ENCODE measurements around the gene MTMR12.

MTMR12 gene, protein sequence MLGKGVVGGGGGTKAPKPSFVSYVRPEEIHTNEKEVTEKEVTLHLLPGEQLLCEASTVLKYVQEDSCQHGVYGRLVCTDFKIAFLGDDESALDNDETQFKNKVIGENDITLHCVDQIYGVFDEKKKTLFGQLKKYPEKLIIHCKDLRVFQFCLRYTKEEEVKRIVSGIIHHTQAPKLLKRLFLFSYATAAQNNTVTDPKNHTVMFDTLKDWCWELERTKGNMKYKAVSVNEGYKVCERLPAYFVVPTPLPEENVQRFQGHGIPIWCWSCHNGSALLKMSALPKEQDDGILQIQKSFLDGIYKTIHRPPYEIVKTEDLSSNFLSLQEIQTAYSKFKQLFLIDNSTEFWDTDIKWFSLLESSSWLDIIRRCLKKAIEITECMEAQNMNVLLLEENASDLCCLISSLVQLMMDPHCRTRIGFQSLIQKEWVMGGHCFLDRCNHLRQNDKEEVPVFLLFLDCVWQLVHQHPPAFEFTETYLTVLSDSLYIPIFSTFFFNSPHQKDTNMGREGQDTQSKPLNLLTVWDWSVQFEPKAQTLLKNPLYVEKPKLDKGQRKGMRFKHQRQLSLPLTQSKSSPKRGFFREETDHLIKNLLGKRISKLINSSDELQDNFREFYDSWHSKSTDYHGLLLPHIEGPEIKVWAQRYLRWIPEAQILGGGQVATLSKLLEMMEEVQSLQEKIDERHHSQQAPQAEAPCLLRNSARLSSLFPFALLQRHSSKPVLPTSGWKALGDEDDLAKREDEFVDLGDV

DNA sequence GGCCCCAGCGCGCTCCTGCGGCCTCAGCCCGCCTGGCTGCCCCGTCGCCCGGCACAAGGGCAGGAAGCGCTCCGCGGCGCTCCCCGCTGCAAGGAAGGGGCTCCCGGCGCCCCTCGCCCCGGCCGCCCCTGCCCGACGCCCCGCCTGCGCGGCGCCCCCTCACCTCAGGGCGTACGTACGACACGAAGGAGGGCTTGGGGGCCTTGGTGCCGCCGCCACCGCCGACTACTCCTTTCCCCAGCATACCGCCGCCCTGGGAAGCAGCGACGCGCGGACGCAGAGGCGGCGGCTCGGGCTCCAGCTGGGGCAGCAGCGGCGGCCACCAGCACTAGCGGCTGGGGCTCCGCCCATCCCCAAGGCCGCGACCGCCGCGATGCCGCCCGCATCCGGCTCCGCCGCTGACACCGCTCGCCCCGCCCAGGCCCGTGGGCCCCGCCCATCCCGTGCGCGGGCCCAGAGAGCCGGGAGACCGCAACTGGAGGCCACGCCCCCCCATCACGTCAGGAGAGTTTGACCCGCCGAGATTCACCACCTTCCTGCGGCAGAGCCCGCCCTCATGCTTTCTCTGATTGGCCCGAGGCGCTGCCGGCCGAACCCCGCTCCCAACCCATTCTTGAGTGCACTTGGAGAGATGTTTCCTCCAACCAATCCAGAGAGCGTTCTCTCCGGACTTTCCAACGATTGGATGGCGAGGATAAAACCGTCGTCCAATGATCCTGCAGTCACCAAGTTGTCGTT lies at the start of gene MTMR12:
Gene MTMR12, minus strand, starts transcription at position 345 of the 738 bp plus-strand sequence. Its CDS starts 101 bp downstream, at position 244.
- DNase-seq: peak; percentile 99 to 100

DNA sequence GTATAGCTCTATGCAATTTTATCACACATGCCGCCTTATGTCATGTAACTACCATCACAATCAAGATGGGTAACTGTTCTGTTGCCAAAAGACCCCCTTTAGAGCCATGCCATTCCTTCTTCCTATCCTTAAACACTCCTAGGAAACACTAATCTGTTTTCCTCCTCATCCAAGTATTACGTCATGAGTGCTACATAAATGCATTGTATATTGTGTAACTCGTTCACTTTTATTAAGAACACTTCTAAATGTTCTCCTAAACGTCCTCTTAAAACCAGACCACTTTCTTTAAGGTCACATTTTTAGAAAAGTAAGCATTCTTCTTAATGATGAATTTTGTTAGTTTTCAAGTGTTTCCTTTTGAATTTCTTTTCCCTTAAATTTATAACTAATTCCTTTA lies 49.8 kb upstream of the MTMR12 start:
- no peak for DNase-seq

DNA sequence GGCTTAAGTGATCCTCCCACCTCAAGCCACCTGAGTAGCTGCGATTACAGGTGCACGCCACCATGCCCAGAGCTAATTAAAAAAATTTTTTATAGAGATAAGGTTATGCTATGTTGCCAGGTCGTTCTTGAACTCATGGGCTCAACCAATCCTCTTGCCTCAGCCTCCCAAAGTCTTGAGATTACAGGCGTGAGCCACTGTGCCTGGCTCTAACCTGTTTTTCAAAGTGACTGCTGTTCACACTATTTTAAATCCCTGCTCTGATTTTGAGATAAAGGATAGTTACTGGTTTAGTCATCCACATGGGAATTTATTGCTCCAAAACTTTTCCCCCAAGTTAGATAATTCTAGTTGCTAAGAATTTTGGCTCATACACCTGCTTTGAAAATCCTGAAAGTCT lies 48.2 kb upstream of the MTMR12 start:
- DNase-seq: no peak

DNA sequence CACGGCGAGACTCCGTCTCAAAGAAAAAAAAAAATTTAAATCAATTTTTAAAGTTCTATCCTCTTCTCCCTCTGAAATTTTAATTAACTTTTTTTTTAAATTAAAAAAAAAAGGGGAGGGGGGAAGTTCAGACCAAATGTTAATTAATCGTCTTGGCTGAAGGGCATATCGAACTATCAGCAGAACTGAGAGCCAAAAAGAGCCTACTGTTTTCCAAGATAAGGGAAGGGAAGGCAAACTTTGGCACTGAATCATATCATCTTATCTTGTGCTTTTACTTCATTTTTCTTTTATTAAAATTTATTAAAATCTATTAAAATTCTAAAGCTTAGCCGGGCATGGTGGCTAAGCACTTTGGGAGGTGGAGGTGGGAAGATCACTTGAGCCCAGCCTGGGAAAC lies 45.9 kb upstream of the MTMR12 start:
- no peak for DNase-seq

DNA sequence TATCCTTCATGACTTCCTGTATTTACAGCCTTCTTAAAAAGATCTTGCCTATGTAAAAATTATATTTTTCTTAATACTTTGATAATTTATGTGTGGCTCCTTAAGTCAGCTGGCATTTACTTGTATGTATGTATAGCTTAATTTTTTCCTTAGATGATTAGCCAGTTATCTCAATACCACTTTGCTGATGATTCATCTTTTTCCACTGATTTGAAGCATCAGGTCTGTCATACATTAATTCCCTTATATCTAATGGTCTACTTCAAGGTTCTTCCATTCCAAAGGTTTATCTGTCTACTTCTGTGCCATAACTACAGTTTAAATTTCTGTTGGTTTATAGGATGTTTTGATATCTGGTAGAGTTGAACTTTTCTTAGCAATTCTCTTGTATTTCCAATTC lies 44.9 kb upstream of the MTMR12 start:
- DNase-seq: no peak

DNA sequence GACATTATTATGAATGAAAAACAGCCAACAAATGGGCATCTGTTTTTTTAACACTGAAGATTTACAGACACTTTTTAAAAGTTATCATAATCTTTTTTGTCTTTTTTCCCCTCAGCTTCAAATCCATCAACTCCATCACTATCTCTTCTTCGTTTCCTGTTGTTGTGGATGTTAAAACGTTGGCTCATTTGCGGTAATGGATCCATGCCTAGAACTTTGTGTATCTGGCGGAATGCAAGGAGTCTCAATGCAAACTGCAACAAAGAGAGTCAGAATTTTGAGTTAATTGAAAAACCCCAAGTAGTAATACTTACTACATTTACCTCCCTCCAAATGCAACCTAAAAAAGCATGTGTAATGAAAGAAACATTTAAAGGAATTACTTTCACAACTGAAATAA lies 42.9 kb upstream of the MTMR12 start:
- no peak for DNase-seq

DNA sequence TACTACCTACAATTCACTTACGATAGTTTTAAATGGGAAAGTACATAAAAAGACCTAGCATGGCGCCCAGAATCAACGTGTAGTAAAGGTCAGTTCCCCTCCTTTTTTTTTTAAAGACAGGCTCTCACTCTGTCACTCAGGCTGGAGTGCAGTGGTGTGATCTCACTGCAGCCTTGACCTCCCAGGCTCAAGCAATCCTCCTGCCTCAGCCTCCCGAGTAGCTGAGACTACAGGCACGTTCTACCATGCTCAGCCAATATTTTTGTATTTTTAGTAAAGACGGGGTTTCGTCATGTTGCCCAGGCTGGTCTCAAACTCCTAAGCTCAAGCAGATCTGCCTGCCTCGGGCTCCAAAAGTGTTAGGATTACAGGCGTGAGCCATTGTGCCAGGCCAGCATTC lies 40.7 kb upstream of the MTMR12 start:
- no peak for DNase-seq

DNA sequence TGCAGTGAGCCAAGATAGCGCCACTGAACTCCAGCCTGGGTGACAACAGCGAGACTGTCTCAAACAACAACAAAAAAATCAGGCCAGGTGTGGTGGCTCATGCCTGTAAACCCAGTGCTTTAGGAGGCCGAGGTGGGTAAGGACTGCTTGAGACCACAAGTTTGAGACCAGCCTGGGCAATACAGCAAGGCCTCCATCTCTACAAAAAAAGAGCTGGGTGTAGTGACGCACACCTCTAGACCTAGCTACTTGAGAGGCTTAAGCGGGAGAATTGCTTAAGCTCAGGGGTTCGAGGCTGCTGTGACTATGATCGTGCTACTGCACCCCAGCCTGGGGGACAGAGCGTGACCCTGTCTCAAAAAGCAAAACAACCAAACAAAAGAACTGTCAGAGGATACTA lies 39.9 kb upstream of the MTMR12 start:
- no peak for DNase-seq

DNA sequence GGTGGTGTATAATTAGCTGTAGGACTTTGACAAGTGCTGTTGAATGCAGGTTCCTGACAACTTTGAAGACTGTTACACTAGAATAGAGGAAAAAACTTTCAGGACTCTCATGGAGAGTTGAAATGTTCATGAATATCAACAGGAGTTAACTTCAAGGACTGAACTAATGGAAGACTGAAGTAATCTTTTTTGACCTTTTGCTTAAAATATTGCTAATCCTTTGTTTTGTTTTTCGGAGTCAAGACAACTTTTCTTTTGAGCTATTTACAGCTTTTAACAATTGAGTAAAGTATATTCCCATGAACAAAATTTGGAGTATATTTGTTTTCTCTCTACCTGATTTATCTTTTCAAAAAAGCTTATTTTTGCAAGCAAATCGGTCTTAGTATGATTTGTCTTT lies 34.1 kb upstream of the MTMR12 start:
- no peak for DNase-seq

DNA sequence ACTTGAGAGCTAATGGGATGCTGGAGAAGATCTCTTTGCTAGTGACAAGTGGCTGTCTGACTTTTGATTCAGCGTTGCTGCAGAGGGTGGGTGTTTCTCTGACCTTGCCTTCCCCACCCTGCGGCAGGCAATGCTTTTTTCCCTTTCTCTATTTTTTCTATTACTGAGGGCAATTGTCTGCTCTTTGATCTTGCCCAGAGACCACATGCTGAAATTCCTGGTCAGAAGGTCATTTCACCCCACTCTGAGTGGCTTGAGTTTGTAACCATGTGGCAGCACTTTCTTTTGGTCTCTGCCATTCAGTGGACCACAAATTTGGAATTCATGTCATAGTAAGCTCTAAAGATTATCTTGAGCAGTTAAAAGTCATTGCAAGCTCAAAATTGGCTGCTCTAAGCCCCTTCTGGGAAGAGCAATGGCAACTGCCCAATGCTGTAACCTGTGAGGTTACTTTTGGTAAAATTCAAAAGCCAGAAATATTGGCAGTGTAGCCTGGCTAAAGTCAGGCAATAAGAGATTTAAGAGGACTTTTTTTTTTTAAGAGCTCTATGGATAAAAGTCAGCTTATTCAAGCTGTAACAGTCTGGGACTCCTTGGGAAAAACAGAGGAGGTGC lies 30.4 kb upstream of the MTMR12 start:
- no peak for DNase-seq

DNA sequence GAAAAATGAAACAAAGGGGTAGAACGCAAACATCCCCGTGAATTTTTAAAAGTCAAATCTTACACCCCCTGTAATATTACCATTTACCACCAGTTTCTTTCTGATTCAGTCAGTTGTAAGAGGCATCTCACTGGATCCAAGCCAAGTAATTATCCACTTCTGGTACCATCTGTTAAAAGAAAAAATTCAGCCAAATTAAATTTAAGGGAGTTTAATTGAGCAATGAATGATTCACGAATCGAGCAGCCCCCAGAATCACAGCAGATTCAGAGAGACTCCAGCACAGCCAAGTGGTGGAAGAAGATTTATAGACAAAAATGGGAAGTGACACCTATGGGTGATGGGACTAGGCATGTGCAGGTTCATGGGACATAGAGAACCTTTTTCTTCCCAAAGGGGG lies 29.9 kb upstream of the MTMR12 start:
- DNase-seq: no peak

DNA sequence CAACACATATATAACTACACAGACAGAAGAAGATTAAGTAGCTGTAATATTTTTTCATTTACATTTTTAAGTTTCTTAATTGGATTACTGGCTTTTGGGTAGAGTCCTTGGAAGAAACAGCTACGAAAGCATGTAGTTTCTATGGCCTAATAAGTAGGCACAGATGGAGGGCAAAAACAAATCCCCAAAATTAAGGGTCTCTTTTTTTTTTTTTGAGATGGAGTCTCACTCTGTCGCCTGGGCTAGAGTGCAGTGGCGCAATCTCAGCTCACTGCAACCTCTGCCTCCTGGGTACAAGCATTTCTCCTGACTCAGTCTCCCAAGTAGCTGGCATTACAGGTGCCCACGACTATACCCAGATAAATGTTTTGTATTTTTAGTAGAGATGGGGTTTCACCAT lies 27.1 kb upstream of the MTMR12 start:
- DNase-seq: no peak

DNA sequence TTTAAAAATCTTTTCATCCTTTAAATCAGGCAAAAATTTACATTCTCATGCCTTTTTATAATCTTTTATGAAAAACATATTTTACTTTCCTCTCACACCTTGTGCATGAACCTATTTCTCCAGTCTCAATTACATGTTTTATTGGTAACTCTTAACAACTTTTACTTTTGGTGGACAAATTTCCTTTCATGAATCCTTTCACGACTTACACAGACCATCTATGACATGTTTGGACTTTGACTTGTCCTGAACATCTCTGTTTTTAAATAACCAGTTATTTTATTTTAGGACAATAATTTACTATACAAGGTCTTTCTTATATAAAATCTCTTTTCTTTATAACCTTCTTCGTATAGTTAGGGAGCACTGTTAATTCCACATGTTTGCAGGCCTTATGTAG lies 26.5 kb upstream of the MTMR12 start:
- DNase-seq: no peak

DNA sequence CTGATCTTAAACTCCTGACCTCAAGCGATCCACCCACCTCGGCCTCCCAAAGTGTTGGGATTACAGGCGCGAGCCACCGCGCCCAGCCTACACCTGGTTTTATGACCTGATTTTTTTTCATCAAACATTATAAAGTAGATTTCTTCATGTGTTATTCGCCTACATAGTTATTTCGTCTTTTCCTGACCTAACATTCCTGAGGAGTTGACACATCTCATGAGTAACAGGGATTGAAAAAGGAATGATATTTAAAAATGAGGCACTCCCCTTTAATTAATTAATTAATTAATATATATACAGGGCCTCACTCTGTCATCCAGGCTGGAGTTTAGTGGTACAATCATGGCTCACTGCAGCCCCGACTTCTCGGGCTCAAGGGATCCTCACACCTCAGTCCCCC lies 20.2 kb upstream of the MTMR12 start:
- no peak for DNase-seq

DNA sequence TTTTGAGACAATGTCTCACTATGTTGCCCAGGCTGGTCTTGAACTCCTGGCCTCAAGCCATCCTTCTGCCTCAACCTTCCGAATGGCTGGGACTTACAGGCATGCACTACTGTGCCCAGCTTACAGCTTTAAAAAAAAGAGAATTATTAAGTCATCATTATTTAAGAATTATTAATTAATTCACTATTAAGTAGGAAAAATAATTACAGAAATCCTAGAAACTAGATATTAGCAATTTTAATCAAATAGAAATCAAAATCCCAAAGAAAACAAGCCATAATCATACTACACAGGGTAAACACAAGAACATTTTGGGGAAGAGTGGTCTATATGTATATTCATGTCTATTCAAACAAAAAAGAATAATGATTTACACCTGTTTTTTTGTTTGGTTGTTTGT lies 19.6 kb upstream of the MTMR12 start:
- no peak for DNase-seq

DNA sequence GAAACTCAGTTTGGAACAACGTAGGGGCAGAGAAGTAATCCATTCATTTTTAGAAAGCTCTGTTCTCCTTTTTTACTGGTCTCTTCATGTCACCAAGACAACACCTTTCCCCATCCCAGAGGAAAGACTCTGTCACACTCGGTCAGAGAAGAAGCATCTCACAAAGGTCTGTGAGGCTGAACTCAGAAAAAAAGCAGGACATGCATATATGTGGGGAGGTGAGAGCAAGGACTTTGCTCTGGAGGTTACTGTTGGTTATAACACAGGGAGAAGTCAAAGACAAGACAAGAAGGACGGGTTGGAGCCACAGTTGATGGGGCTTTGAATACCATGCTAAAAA lies 19.2 kb upstream of the MTMR12 start:
- DNase-seq: no peak

DNA sequence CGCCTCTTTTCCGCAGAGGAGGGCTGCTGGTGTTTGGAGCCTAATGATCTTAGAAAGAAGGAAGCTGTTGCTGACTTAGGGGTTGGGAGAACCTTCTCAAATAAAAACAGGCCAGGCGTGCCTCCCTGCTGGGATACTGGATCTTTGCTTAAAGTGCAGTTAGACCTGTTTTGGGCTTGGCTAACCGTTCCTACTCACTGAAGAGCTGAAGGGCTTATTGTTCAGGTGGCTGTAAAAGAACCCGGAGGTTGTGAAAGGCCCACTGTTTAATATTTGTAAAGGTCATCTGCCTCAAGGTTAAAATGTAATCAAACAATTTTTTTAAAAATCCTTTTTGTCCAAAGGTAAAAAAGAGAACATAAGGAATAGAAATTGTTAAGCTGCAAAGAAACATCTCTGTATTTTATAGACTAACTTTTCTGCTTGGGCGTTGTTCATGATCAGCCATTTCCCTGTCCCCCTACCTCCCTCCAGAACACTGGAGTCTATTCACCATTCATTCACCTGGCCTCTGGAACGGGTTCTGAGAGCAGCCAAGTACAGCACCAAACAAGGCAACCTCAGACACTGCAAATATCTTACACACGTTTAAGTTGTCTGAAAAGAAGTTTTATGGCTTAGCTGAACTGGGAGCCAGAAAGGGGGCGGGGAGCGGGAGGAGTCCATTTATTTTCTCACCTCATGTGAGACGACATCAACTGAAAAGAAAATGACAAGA lies 18.6 kb upstream of the MTMR12 start:
- DNase-seq: no peak

DNA sequence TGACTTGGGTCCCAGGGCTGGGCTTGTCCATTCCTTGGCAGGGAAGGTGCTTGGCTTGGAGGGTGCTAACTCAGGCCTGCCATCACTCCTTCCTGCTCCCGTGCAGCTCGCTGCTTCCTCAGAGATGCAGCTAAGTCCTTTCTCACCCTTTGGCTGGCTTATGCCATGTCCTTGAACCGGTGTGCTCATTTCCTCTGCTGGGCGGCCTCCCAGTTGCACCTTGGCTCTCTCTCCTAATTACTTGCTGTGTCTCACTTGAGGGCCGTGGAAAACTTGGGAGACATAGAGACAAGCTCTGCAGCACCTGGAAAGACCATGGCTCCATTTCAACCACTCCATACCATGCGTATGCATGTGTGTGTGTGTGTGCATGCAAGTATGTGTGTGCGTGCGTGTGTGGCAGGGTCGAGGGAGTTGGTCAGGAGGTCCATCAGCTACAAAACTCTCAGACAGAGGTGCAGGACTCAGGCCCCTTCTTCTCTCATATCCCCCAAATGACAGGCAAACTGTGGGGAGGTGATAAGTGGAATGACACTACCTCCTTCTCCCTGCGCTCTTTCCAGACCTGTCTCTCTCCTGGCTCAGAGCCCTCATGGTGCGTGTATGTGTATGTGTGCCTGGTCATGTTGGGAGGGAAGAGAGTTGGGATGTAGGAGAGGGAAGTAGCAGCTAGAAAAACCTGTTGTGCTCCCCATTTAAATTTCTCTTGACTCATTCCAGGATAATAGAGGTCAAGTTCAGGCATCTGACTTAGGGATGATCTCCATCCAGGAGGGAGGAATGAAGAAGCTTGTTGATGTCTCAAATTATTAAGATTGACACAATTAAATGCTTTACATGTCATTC lies 17.6 kb upstream of the MTMR12 start:
- no peak for DNase-seq

DNA sequence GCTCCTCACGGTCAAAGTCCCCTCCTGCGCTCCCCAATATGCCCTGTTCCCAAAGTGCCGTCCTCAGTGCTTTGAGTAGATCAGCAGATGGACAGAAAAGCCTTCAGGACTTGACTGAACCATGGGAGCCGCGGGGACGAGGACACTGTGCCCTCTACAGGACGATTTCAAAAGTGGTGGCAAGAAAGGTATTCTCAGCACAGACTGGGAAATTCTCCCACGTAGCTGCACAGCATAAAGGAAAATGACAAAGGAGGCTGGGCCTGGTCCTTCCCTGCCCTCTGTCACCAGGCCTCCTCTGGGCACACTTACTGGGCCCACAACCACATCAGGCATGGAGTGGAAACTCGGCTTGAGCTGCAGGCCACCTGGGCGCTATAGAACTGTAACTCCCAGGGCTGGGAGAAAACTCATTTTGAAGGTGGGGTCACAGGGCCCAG lies 16.7 kb upstream of the MTMR12 start:
- DNase-seq: peak; percentile 54 to 66

DNA sequence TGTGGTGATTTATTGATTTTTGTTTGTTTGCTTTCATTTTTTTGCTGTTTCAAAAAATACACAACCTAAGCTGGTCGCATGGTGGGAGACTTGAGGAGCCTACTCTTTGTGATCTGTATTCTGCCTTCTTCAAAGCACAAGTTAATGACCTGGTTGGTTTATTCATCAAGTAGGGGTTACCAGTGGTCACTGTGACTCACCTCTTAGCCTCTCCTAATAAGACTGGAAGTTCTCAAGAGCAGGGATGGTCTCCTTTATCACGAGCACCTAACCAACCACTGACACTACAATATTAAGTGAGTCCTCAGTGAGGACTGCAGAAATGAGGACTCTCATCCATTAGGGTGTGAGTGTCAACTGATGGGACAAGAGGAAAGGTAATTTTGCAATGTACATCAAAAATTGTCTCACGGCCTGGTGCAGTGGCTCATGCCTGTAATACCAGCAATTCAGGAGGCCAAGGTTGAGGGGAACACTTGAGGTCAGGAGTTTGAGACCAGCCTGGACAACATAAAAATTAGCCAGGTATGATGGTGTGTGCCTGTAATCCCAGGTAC lies 13.6 kb upstream of the MTMR12 start:
- no peak for DNase-seq

DNA sequence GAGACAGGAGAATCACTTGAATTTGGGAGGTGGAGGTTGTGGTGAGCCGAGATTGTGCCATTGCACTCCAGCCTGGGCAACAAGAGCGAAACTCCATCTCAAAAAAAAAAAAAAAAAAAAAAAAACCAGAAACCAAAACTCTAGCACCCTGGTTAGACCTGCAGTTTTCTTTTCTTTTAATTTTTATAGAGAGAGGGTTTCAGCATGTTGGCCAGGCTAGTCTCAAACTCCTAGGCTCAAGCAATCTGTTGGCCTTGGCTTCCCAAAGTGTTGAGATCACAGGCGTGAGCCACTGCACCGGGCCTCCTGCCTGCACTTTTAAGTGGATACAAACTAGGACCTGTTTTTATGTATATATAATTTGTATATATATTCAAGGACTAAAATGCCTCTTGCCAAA lies 12.9 kb upstream of the MTMR12 start:
- DNase-seq: no peak
